CD4-positive, CD25-positive, alpha-beta regulatory T cell (primary cell): ENCODE results near the gene ID3. TPM values are rescaled to one million over a fixed set of nuclear protein-coding genes. Genes with fewer than 3 reads are reported as not detected.
A peak's percentile ranks its signal among the peaks of the same experiment; 100 is the strongest.

Source experiments
- ATAC-seq, 2 donors: fragments of 150-1000 bp; cut with Tn5 transposase; one replicate each; pipeline ENCODE4 v1.10.0; 2021; ENCODE audit warnings: low read depth in 2 of 2, moderate number of reproducible peaks in 2 of 2, moderate library complexity in 1 of 2
- DNase-seq, 3 donors: peaks; one replicate each; pipeline versions ENCODE4 v3.0.0 to v3.0.0-alpha.2; 2012 to 2022; ENCODE audit warnings: mixed read lengths in 1 of 3
- H3K27ac ChIP-seq: one replicate; pipeline ENCODE4 v1.7.0; 2013; ENCODE audit warnings: mild to moderate bottlenecking, low read length; ENCODE audit not compliant: insufficient read depth, poor library complexity, severe bottlenecking
- H3K27me3 ChIP-seq: one replicate; pipeline ENCODE4 v1.7.0; 2013; ENCODE audit warnings: low read length; ENCODE audit not compliant: control insufficient read depth, insufficient read depth
- H3K36me3 ChIP-seq: one replicate; pipeline ENCODE4 v1.7.0; 2013; ENCODE audit warnings: mild to moderate bottlenecking, low read length, moderate library complexity; ENCODE audit not compliant: control insufficient read depth, insufficient read depth
- H3K4me1 ChIP-seq: 2 replicates; pipeline ENCODE4 v1.7.0; 2013; ENCODE audit warnings: mild to moderate bottlenecking, low read length; ENCODE audit not compliant: insufficient read depth, control insufficient read depth, poor library complexity, severe bottlenecking
- H3K4me3 ChIP-seq: one replicate; pipeline ENCODE4 v1.7.0; 2013; ENCODE audit warnings: low read depth, mild to moderate bottlenecking, low read length, moderate library complexity
- H3K9me3 ChIP-seq, 2 experiments: 1 replicate in 1 of 2; 2 replicates in 1 of 2; pipeline ENCODE4 v1.7.0; 2013; ENCODE audit warnings: low read length in 2 of 2, mild to moderate bottlenecking in 1 of 2, moderate library complexity in 1 of 2; ENCODE audit not compliant: control insufficient read depth in 2 of 2
- H3K27ac Mint-ChIP-seq, 3 donors: one replicate each; pipeline ENCODE4 v1.8.0; 2020 to 2022; ENCODE audit warnings: mild to moderate bottlenecking in 3 of 3, mixed read lengths in 3 of 3, moderate library complexity in 2 of 3
- H3K27me3 Mint-ChIP-seq: one replicate; pipeline ENCODE4 v1.8.0; 2022; ENCODE audit warnings: mild to moderate bottlenecking, mixed read lengths
- H3K36me3 Mint-ChIP-seq: one replicate; pipeline ENCODE4 v1.8.0; 2020; ENCODE audit warnings: mixed read lengths
- H3K4me1 Mint-ChIP-seq, 4 donors: one replicate each; pipeline ENCODE4 v1.8.0; 2020 to 2022; ENCODE audit warnings: mixed read lengths in 4 of 4, mild to moderate bottlenecking in 1 of 4
- H3K4me3 Mint-ChIP-seq, 4 donors: one replicate each; pipeline ENCODE4 v1.8.0; 2020 to 2022; ENCODE audit warnings: mild to moderate bottlenecking in 4 of 4, mixed read lengths in 4 of 4, moderate library complexity in 3 of 4
- H3K9me3 Mint-ChIP-seq, 7 donors: one replicate each; pipeline ENCODE4 v1.8.0; 2020 to 2022; ENCODE audit warnings: mixed read lengths in 7 of 7, mild to moderate bottlenecking in 3 of 7, moderate library complexity in 2 of 7
- polyA plus RNA-seq, 4 donors: library from polyadenylated mRNA; unstranded; fragments of 300-500 nt; fragmentation: Illumina TruSeq; gene quantifications; one replicate each; pipeline ENCODE4 v1.2.3, GENCODE V29; 2021
- total RNA-seq: library from RNA; stranded (reverse); gene quantifications from one replicate; pipeline ENCODE4 v1.2.3, GENCODE V29; 2022

The ID3 gene
- total and polyA plus RNA-seq, 5 donors from 2014 or later: 35.9 to 56.9 (median 51.1) TPM

GRCh38 chr1:23567996-23568607 is 8.8 kb upstream of the ID3 start:
- DNase-seq (no peak), ATAC-seq (no peak)
- Histone ChIP-seq H3K27me3 (peaks cover 10% of the 10 kb centered on the region), H3K9me3 (no peaks in the 10 kb centered on the region), H3K27ac (no peak overlapping the region), H3K36me3 (no peaks in the 10 kb centered on the region), H3K4me3 (no peak overlapping the region), H3K4me1 (peaks cover 10% of the 10 kb centered on the region)
- peaks cover 0 to 2% (median 0%) of the 10 kb centered on the region in 7 donors for H3K9me3 Mint-ChIP-seq
- H3K4me1 Mint-ChIP-seq: peaks cover 5 to 29% (median 15%) of the 10 kb centered on the region in 4 donors
- H3K27me3 Mint-ChIP-seq: peaks cover 62% of the 10 kb centered on the region
- H3K4me3 Mint-ChIP-seq: peak overlapping the region; percentile 50 to 92 (median 74)
- no peaks in the 10 kb centered on the region for H3K36me3 Mint-ChIP-seq
- H3K27ac Mint-ChIP-seq: peak overlapping the region; percentile 62 to 92 (median 91)

GRCh38 chr1:23567629-23567995 is 8.3 kb upstream of the ID3 start:
- ATAC-seq (no peak), DNase-seq (no peak)
- Histone ChIP-seq H3K4me1 (peaks cover 13% of the 10 kb centered on the region), H3K27me3 (peaks cover 10% of the 10 kb centered on the region), H3K36me3 (no peaks in the 10 kb centered on the region), H3K9me3 (no peaks in the 10 kb centered on the region), H3K27ac (no peak overlapping the region), H3K4me3 (no peak overlapping the region)
- peaks cover 58% of the 10 kb centered on the region for H3K27me3 Mint-ChIP-seq
- H3K27ac Mint-ChIP-seq: peak overlapping the region in 2 of 3 donors; percentile 38 to 42
- H3K36me3 Mint-ChIP-seq: no peaks in the 10 kb centered on the region
- H3K4me1 Mint-ChIP-seq: peaks cover 5 to 32% (median 15%) of the 10 kb centered on the region in 4 donors
- H3K9me3 Mint-ChIP-seq: peaks cover 0 to 2% (median 0%) of the 10 kb centered on the region in 7 donors
- peak overlapping the region in 3 of 4 donors; percentile 65 to 86 (median 83) for H3K4me3 Mint-ChIP-seq

- peaks cover 24% of the 10 kb centered on the region for H3K4me1 ChIP-seq
- H3K9me3 ChIP-seq: no peaks in the 10 kb centered on the region
- H3K9me3 Mint-ChIP-seq: peaks cover 0 to 2% (median 0%) of the 10 kb centered on the region in 7 donors
- H3K27ac Mint-ChIP-seq: peak overlapping the region; percentile 45 to 73 (median 68)
- H3K36me3 Mint-ChIP-seq: no peaks in the 10 kb centered on the region
- H3K4me3 ChIP-seq: no peak overlapping the region
- H3K27ac ChIP-seq: no peak overlapping the region
- DNase-seq (no peak), ATAC-seq (no peak)
- peaks cover 10% of the 10 kb centered on the region for H3K27me3 ChIP-seq
- peaks cover 10 to 44% (median 18%) of the 10 kb centered on the region in 4 donors for H3K4me1 Mint-ChIP-seq
- H3K36me3 ChIP-seq: no peaks in the 10 kb centered on the region
- peaks cover 57% of the 10 kb centered on the region for H3K27me3 Mint-ChIP-seq
- peak overlapping the region; percentile 14 to 76 (median 67) for H3K4me3 Mint-ChIP-seq
These were observed 7.0 kb upstream of the ID3 start for GRCh38 chr1:23566304-23566703.

- Mint-ChIP-seq H3K9me3 (peaks cover 0 to 2% (median 0%) of the 10 kb centered on the region in 7 donors), H3K27ac (peak overlapping the region in 2 of 3 donors; percentile 68 to 73)
These were observed 6.5 kb upstream of the ID3 start for GRCh38 chr1:23565776-23566175.

GRCh38 chr1:23564529-23565122 is 5.3 kb upstream of the ID3 start:
- peaks cover 32% of the 10 kb centered on the region for H3K4me1 ChIP-seq
- no peaks in the 10 kb centered on the region for H3K9me3 ChIP-seq
- no peak for ATAC-seq
- peaks cover 8% of the 10 kb centered on the region for H3K27me3 ChIP-seq
- H3K4me1 Mint-ChIP-seq: peaks cover 14 to 61% (median 21%) of the 10 kb centered on the region in 4 donors
- H3K36me3 ChIP-seq: no peaks in the 10 kb centered on the region
- H3K27ac ChIP-seq: no peak overlapping the region
- DNase-seq: no peak
- no peak overlapping the region for H3K4me3 ChIP-seq
- H3K27me3 Mint-ChIP-seq: peaks cover 42% of the 10 kb centered on the region
- H3K4me3 Mint-ChIP-seq: no peak overlapping the region
- no peaks in the 10 kb centered on the region for H3K36me3 Mint-ChIP-seq
- H3K27ac Mint-ChIP-seq: peak overlapping the region in 1 of 3 donors; percentile 62
- no peaks in the 10 kb centered on the region for H3K9me3 Mint-ChIP-seq

More at GRCh38 chr1:23565776-23566175, 6.5 kb upstream of the ID3 start:
- Histone ChIP-seq H3K36me3 (no peaks in the 10 kb centered on the region), H3K9me3 (no peaks in the 10 kb centered on the region), H3K27ac (no peak overlapping the region), H3K27me3 (peaks cover 10% of the 10 kb centered on the region), H3K4me1 (peaks cover 24% of the 10 kb centered on the region), H3K4me3 (no peak overlapping the region)
- ATAC-seq (no peak), DNase-seq (no peak)
- Mint-ChIP-seq H3K27me3 (peaks cover 52% of the 10 kb centered on the region), H3K36me3 (no peaks in the 10 kb centered on the region), H3K4me3 (peak overlapping the region in 1 of 4 donors; percentile 67), H3K4me1 (peaks cover 10 to 49% (median 18%) of the 10 kb centered on the region in 4 donors)

- DNase-seq (no peak), ATAC-seq (no peak)
- no peak overlapping the region for H3K4me3 ChIP-seq
- Mint-ChIP-seq H3K9me3 (no peaks in the 10 kb centered on the region), H3K27ac (peak overlapping the region in 2 of 3 donors; percentile 2 to 82), H3K4me1 (peaks cover 15 to 58% (median 21%) of the 10 kb centered on the region in 4 donors), H3K27me3 (peaks cover 39% of the 10 kb centered on the region), H3K4me3 (peak overlapping the region in 2 of 4 donors; percentile 48 to 53), H3K36me3 (no peaks in the 10 kb centered on the region)
- H3K36me3 ChIP-seq: no peaks in the 10 kb centered on the region
- no peaks in the 10 kb centered on the region for H3K9me3 ChIP-seq
- H3K27me3 ChIP-seq: peaks cover 5% of the 10 kb centered on the region
- peaks cover 35% of the 10 kb centered on the region for H3K4me1 ChIP-seq
- no peak overlapping the region for H3K27ac ChIP-seq
These were observed 4.6 kb upstream of the ID3 start for GRCh38 chr1:23563755-23564374.

DNA sequence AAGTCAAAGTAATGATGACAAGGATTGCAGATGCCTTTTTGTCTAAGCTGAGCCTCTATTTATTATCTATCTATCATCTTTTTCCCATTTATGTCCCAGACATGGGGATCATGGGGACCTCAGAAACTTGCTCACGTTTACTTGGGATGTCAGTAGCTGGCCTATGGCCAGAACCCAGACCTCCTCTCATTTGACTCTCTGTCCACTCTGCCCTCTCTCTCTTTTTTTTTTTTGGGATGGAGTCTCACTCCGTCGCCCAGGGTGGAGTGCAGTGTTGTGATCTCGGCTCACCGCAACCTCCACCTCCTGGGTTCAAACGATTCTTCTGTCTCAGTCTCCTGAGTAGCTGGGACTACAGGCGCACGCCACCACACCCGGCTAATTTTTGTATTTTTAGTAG is 3.7 kb upstream of the ID3 start:
- Mint-ChIP-seq H3K27me3 (peaks cover 32% of the 10 kb centered on the region), H3K9me3 (no peaks in the 10 kb centered on the region), H3K36me3 (no peaks in the 10 kb centered on the region), H3K4me1 (peaks cover 12 to 53% (median 15%) of the 10 kb centered on the region in 4 donors), H3K4me3 (peak overlapping the region in 2 of 4 donors; percentile 48), H3K27ac (peak overlapping the region; percentile 46 to 93 (median 82))
- Histone ChIP-seq H3K27ac (no peak overlapping the region), H3K4me1 (peaks cover 33% of the 10 kb centered on the region), H3K36me3 (no peaks in the 10 kb centered on the region), H3K9me3 (no peaks in the 10 kb centered on the region), H3K4me3 (no peak overlapping the region), H3K27me3 (peaks cover 5% of the 10 kb centered on the region)
- ATAC-seq (no peak), DNase-seq (no peak)
